ENCODE data around the gene FHOD1.

FHOD1 gene

DNA sequence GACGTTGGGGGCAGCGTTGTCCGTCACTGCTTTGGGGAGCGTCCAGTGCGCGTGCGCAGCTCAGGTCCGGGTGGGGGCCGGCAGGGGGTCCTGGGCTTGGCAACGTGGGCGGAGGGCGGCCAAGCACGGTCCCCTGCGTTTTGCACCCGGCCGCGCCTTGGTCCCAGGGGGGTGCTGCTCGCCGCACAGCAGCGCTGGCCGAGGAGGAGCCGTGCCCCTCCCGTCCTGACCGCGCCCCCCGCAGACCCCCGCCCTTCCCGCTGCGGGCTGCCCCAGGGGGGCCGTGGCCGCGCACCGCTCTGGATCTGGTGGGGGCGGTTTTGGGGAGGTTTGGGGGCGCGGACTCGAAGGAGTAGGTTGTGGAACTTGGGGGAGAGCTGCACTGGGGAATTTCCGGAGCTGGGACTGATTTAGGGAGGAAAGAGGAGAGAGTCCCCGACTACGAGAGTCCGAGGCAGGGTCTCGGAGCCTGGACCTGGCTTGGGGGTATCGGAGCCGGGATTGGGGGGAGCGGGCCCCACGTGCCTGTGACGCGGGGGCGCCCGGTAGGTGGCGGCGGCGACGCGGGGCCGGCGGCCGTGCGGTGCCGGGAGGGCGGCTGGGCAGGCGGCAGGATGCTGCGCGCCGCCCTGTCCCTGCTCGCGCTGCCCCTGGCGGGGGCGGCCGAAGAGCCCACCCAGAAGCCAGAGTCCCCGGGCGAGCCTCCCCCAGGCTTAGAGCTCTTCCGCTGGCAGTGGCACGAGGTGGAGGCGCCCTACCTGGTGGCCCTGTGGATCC, 1.3 kb upstream of the FHOD1 start, which contains the start of gene SLC9A5:
Gene SLC9A5 (plus strand): TSS at position 579 of the 777 bp plus-strand sequence. CDS start 36 bp downstream, at position 615.
- DNase-seq: peak; percentile 5

GRCh38 chr16:67248073-67248400, 756 bp upstream of the FHOD1 start:
- no peak for DNase-seq

GRCh38 chr16:67246756-67247191, 507 bp downstream of the FHOD1 start:
- peak; percentile 59 for DNase-seq

GRCh38 chr16:67246081-67246755, 1.1 kb downstream of the FHOD1 start:
- DNase-seq: no peak

DNA sequence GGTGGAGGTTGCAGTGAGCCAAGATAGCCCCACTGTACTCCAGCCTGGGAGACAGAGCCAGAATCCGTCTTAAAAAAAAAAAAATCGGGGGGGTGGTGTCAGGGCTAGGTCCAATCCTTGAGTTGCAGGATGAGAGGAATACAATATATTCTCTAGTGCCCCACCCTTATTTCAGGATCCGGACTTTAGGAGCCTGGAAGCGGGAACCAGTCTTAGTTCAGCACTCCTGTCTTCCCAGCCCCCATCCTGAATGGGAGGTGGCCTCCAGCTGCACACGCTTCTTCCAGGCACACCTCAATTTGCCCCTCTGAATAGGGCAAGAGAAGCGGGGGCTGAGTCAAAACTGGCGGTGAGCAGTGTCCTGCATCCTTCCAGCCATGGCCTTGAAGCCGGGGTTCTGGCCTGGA, 1.6 kb downstream of the FHOD1 start:
- DNase-seq: no peak

DNA sequence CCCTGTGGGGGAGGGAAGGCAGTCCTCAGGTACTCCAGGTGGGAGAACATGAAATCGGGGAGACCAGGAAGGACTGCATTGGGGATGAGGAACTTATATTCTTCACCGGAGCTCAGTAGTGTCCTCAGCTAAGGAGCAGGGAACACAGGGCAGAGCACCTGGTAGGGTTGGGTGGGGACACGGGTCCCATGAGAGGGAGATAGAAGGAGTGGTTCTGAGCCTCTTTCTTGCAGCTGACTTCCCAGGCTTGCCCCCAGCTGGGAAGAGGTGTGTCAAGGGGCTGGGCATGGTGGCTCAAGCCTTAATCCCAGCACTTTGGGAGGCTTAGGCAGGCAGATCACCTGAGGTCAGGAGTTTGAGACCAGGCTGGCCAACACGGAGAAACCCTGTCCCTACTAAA, 2.1 kb downstream of the FHOD1 start:
- DNase-seq: no peak

- no peak for DNase-seq
These were observed 2.7 kb downstream of the FHOD1 start for GRCh38 chr16:67244387-67245185.

GRCh38 chr16:67243481-67243880, 3.8 kb downstream of the FHOD1 start:
- DNase-seq: no peak

- DNase-seq: no peak
These were observed 5.0 kb downstream of the FHOD1 start for GRCh38 chr16:67242138-67242730.

DNA sequence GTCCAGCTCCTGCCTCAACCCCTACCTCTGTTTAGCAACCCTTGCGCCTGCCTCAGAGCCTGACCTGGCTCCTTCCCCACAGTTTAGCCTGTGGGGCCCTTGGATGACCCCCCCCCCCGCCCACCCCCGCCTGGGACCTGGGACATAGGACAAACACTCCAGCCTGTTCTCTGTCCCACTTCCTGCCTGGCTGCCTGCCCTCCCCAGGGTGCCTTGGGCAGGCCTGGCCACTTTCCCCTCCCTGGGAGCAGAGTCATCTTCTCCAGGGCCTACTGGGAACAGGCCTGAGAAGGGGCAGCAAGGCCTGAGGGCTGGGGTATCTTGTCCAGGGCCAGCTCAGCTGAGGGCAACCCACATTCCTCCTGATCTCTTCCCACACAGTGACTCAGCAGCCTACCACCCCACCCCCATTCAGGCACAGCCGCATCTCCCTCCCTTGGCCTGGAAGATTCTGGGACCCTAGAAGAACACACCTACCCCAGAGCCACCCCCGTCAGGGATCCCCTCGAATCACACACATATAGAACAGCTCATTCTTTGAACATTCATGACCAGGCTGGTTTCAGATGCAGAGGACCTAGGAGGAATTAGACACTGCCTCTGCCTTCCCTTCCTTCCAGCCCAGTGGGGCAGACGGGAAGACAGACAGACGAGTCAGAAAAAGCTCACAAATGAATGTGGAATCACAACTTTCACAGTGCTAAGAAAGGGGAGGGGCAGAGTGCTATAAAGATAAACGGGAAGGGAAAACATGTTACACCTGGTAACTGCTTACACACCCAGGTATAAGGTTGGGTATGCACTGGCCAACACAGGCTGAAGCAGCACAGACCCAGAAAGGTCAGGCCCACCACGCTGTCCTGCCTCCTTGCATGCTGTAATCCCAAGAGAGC, 6.0 kb downstream of the FHOD1 start:
- DNase-seq: no peak

GRCh38 chr16:67240506-67240905, 6.8 kb downstream of the FHOD1 start:
- no peak for DNase-seq

- no peak for DNase-seq
These were observed 8.3 kb downstream of the FHOD1 start for GRCh38 chr16:67238806-67239470.

- no peak for DNase-seq
These were observed 9.1 kb downstream of the FHOD1 start for GRCh38 chr16:67238278-67238575.

GRCh38 chr16:67237396-67238277, 9.6 kb downstream of the FHOD1 start:
- no peak for DNase-seq

DNA sequence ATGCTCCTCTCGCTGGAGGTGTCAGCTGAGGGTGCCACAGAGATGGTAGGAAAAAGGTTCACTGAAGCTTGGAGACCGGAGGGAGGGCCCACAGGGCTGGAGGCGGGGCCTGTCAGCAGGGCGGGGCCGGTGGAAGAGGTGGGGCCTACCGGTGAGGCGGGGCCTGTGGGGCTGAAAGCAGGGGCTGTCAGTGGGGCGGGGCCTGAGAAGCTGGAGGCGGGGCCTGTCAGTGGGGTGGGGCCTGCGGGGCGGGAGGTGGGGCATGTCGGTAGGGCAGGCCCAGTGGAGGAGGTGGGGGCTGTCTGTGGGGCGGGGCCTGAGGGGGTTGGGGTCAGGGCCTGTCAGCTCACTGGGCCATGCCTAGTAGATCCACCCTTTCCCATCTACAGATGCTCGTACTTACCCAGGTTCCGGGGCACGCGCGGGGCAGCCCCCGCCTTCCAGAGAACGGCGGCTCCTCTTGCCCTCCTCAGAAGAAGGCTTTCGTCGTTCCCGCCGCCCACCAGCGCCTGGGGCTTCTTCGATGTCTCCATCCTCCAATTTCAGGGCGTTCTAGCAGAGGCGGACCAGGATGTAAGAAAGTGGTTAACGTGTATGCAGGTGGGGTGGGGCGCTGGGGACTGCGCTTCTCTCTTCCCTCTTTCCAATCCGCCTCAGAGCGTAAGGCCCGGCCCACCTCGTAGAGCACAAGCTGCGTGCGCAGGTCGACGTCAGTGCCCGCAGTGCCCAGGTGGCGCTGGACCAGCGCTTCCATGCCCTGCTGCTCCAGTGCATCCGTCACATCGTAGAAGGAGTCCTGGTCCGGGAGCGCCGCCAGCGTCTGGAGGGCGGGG, 10.5 kb downstream of the FHOD1 start:
- peak; percentile 4 for DNase-seq

- no peak for DNase-seq
These were observed 11.3 kb downstream of the FHOD1 start for GRCh38 chr16:67235816-67236562.

DNA sequence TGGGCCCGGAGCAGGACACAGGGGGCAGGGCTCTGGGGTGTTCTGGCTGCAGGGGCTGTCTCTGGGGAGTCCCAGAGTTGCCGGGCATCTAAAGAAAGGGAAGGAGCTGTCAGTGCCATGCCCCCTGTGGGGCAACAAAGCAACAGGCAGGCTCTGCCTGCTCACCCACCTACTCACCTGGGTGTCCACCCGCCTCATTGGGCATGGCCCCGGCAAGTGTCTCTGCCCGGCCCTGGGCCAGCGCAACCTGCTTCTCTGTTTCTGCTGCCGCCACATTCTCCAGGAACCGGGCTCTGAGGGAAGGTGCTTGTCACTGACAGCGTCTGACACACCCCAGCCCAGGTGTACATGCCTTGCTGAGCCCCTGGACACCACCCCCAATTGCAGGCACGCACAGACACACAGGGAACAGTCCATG, 13.1 kb downstream of the FHOD1 start:
- DNase-seq: no peak

- DNase-seq: no peak
These were observed 13.7 kb downstream of the FHOD1 start for GRCh38 chr16:67233596-67233995.
